CD4-positive, alpha-beta T cell treated with Interleukin-21 for 1 hour (primary cell): ENCODE data around the gene DGKG.

ENCODE experiments used
- DNase-seq: peaks from one replicate; pipeline ENCODE4 v3.0.0-alpha.2; 2020

The DGKG gene

DNA sequence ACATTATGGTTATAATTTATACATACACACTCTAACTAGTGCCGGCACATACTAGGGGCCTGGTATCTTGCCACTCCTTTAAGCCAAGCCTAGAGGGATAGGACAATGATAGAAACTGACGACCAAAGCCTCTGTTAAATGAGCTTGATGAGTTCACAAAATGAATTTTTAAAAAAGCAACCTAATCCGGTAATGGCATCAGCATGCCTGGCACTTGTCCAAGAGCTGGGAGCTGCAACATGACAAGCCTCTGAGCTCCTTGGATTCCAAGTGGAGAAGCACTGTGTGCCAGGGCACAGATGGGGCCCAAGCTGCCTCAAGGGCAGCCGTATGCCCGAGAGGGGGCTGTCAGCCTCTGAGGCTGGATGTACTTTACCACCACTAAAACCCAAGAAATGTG lies 262.9 kb downstream of the DGKG start:
- no peak for DNase-seq

DNA sequence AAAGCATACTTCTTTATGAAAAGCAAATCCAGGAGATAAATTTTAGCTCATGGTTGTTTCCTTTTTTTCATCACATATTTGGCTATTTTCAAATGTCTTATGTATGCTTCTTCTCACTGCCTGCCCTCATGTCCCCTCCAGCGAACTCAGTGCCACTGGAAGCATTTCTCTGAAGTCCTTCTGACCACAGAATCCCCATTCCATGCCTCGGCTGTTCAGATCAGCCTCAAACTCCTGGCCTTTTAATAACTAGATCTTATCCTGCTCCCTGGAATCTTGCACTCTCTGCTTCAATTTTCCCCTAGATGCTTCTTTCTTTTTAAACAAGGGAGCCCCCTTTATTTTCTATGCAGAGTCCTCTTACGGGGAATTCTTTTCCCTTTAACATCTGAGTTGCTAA lies 263.3 kb downstream of the DGKG start:
- DNase-seq = no peak

DNA sequence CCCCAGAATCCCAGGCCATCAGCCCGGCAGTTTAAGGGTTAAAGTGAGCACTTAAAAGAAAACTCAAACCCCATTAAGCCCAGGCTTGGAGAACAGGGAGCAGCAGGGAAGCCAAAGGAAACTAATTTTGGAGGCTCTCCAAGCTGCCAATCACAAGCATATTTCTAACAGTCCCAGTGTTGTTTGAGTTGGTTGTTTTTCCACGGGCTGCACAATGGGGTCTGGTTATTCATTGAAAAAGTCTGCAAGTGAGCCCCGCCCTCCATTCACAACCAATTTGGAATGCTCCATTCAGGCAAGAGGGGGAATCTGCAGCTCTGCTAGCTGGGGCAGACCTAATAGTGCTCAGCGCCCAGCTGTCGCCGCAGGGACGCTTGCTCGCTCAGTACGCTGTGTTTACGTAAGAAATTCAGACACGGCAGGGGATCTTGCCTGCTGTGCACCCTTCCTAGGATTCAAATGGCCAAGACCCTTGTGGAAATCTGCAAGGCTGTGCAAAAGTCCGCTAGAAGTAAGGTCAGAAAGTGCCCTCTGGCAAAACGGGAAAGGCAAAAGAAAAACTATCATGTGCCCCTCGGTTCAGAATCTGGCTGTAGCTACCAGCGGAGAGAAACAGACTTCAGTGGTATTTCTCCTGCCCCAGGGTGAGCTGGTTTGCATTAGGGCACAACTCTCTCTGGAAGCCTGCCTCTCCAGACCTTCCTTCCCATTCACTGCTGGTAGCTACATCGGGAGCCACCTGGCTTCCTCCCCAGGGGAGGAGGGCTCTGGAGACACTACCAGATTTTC lies 264.2 kb downstream of the DGKG start:
- DNase-seq = no peak

DNA sequence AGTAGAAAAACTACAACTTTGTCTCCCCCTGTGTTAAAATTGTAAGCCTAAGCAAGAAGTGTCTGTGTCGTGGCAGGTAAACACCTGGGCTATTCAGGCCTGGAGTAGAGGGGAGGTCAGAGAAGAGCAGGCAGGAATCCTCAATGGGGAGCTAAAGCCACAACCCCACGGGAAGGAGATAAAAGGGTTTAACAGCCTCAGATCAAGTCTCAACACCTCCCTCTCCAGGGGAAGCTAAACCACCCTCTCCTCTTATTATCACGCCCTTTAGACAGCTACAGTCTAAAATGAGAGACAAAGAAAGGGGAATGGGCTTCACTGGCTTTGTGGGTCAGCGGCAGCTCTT lies 264.7 kb downstream of the DGKG start:
- DNase-seq = no peak
